ENCODE results near the gene HSDL2. TPM values are rescaled to one million over a fixed set of nuclear protein-coding genes. Genes with fewer than 3 reads are reported as not detected.

The HSDL2 gene
- total and polyA plus RNA-seq, 2 donors (not counting 1 experiment from before 2014, with no cell fraction given): 47.9 to 49.9 TPM

DNA sequence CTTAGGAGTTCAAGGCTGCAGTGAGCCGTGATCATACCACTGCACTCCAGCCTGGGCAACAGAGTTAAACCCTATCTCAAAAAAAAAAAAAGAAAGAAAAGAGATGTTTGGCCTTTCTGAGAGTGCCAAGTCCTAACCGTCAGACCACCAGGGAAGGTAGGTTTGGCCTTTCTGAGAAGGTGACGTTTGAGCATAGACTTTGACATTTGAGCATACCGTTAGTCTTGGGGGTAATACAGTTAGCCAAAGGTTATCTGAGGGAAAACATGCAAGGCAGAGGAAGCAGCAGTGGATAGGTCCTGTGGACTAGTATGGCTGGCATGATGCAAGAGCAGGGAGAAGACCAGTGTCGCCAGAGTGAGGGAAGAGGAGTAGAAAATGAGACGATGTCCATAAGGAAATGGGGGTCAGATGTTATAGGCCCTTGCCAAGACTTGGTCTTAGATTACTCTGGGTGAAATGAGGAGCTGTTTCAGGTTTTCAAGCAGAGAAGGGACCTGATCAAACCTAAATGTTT is 50.2 kb downstream of the HSDL2 start:
- H3K4me1 ChIP-seq (ENCODE audit: control insufficient read depth, extremely low read depth, insufficient read depth, low read length): no peaks in the 10 kb centered on the region
- no peaks in the 10 kb centered on the region for H3K27me3 ChIP-seq (ENCODE audit: control insufficient read depth, insufficient read depth, low read length)
- no peak overlapping the region for H3K4me3 ChIP-seq (replicated peaks in 1 of 4; ENCODE audit: control extremely low read depth in 1 of 4, insufficient read depth in 1 of 4, low read depth in 3 of 4, low read length in 4 of 4)
- H2AFZ ChIP-seq (ENCODE audit: low read length): no peak overlapping the region
- no peak overlapping the region for H3K4me2 ChIP-seq (ENCODE audit: extremely low read depth, insufficient read depth, low read length)
- no peaks in the 10 kb centered on the region for H3K36me3 ChIP-seq (ENCODE audit: control insufficient read depth, insufficient read depth, low read length)
- TF ChIP-seq EZH2 (IDR thresholded peaks at IDR 0.05; ENCODE audit: low read length, missing control alignments): no peak
- TF ChIP-seq, protein P1, sequence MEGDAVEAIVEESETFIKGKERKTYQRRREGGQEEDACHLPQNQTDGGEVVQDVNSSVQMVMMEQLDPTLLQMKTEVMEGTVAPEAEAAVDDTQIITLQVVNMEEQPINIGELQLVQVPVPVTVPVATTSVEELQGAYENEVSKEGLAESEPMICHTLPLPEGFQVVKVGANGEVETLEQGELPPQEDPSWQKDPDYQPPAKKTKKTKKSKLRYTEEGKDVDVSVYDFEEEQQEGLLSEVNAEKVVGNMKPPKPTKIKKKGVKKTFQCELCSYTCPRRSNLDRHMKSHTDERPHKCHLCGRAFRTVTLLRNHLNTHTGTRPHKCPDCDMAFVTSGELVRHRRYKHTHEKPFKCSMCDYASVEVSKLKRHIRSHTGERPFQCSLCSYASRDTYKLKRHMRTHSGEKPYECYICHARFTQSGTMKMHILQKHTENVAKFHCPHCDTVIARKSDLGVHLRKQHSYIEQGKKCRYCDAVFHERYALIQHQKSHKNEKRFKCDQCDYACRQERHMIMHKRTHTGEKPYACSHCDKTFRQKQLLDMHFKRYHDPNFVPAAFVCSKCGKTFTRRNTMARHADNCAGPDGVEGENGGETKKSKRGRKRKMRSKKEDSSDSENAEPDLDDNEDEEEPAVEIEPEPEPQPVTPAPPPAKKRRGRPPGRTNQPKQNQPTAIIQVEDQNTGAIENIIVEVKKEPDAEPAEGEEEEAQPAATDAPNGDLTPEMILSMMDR (conservative IDR thresholded peaks at IDR 0.05 in 1 of 2, IDR thresholded peaks at IDR 0.05 in 1 of 2; ENCODE audit: low read depth in 1 of 2, low read length in 2 of 2): no peak
- no peak overlapping the region for H3K9ac ChIP-seq (ENCODE audit: insufficient read depth, low read length)
- H3K9me3 ChIP-seq (ENCODE audit: control insufficient read depth, insufficient read depth, low read depth, low read length): no peaks in the 10 kb centered on the region
- H3K27ac ChIP-seq (ENCODE audit: insufficient read depth, low read length): no peak overlapping the region
- H4K20me1 ChIP-seq (ENCODE audit: control insufficient read depth, extremely low read depth, insufficient read depth, low read length): no peaks in the 10 kb centered on the region
- no peaks in the 10 kb centered on the region for H3K79me2 ChIP-seq (ENCODE audit: control insufficient read depth, insufficient read depth, low read length)
- DNase-seq (ENCODE audit: low read depth in 2 of 2): no peak

DNA sequence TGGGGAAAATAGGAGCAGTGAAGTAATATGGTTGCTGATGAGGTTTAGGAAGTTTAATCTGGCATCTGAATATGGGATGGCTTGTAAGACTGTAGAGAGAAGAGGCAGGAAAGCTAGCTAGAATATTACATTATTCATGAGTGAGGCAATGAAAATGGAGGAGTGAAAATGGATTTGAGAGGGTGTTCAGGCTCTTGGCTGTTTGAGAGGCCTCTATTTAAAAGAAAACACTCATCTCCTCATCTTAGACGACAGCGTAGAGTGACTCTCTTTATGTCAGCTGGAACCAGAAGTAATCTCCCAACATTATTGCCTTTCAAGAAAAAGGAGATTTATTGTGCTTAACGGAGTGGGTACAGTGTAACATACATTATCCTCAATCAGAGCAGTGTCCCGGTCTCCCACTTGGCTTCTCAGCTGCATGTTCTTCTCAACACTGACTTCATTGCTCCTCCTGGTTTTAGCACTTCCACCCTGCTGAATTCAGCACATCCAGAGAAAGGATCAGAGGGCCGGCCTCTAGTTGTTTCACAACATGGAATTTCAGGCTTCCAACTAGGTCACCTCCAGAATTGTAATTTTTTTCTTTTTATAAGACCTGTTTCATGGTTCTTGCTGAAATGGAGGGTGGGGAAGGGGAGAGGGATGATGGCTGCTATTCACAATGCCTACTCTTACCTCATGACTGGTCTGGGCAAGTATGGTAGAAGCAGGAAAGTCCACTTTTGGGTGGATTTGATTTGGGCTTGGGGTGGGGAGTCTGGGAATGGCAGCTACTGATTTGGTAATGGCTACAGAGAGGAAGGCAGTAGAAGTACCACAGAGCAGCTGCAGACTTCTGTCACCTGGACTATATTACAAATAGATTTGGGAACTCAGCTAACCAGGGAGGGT is 53.8 kb downstream of the HSDL2 start:
- no peak overlapping the region for H2AFZ ChIP-seq (ENCODE audit: low read length)
- H3K79me2 ChIP-seq (ENCODE audit: control insufficient read depth, insufficient read depth, low read length): no peaks in the 10 kb centered on the region
- no peaks in the 10 kb centered on the region for H4K20me1 ChIP-seq (ENCODE audit: control insufficient read depth, extremely low read depth, insufficient read depth, low read length)
- TF ChIP-seq EZH2 (IDR thresholded peaks at IDR 0.05; ENCODE audit: low read length, missing control alignments): no peak
- TF ChIP-seq, protein P1 (conservative IDR thresholded peaks at IDR 0.05 in 1 of 2, IDR thresholded peaks at IDR 0.05 in 1 of 2; ENCODE audit: low read depth in 1 of 2, low read length in 2 of 2): no peak
- H3K36me3 ChIP-seq (ENCODE audit: control insufficient read depth, insufficient read depth, low read length): no peaks in the 10 kb centered on the region
- H3K4me2 ChIP-seq (ENCODE audit: extremely low read depth, insufficient read depth, low read length): no peak overlapping the region
- no peak overlapping the region for H3K4me3 ChIP-seq (replicated peaks in 1 of 4; ENCODE audit: control extremely low read depth in 1 of 4, insufficient read depth in 1 of 4, low read depth in 3 of 4, low read length in 4 of 4)
- H3K4me1 ChIP-seq (ENCODE audit: control insufficient read depth, extremely low read depth, insufficient read depth, low read length): no peaks in the 10 kb centered on the region
- no peak overlapping the region for H3K27ac ChIP-seq (ENCODE audit: insufficient read depth, low read length)
- no peaks in the 10 kb centered on the region for H3K27me3 ChIP-seq (ENCODE audit: control insufficient read depth, insufficient read depth, low read length)
- H3K9ac ChIP-seq (ENCODE audit: insufficient read depth, low read length): no peak overlapping the region
- no peak for DNase-seq (ENCODE audit: low read depth in 2 of 2)
- no peaks in the 10 kb centered on the region for H3K9me3 ChIP-seq (ENCODE audit: control insufficient read depth, insufficient read depth, low read depth, low read length)

DNA sequence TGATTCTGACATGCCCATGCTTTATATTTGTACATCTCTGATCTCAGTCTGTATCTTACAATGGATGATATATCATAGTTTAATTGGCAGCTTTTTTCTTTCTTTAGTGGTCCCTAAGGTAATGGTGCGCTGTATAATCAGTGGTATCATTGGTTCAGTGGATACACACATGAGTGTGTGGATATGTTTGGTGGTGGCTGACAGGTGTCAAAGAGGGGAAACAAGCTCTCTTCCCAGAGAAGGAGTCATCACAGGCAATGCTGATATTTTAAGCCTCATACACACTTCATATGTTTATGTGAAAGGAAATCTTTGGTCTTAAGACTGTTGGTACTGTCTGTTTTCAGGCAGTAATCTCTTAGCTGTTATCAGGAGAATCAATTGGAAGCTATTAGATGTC is 54.6 kb downstream of the HSDL2 start:
- Histone ChIP-seq H3K27me3 (ENCODE audit: control insufficient read depth, insufficient read depth, low read length) (no peaks in the 10 kb centered on the region), H3K4me2 (ENCODE audit: extremely low read depth, insufficient read depth, low read length) (no peak overlapping the region), H3K4me1 (ENCODE audit: control insufficient read depth, extremely low read depth, insufficient read depth, low read length) (no peaks in the 10 kb centered on the region), H3K9ac (ENCODE audit: insufficient read depth, low read length) (no peak overlapping the region), H3K36me3 (ENCODE audit: control insufficient read depth, insufficient read depth, low read length) (no peaks in the 10 kb centered on the region), H3K79me2 (ENCODE audit: control insufficient read depth, insufficient read depth, low read length) (no peaks in the 10 kb centered on the region), H2AFZ (ENCODE audit: low read length) (no peak overlapping the region), H3K27ac (ENCODE audit: insufficient read depth, low read length) (no peak overlapping the region), H3K4me3 (replicated peaks in 1 of 4; ENCODE audit: control extremely low read depth in 1 of 4, insufficient read depth in 1 of 4, low read depth in 3 of 4, low read length in 4 of 4) (no peak overlapping the region), H4K20me1 (ENCODE audit: control insufficient read depth, extremely low read depth, insufficient read depth, low read length) (no peaks in the 10 kb centered on the region), H3K9me3 (ENCODE audit: control insufficient read depth, insufficient read depth, low read depth, low read length) (no peaks in the 10 kb centered on the region)
- DNase-seq (ENCODE audit: low read depth in 2 of 2): no peak
- TF ChIP-seq, protein P1 (conservative IDR thresholded peaks at IDR 0.05 in 1 of 2, IDR thresholded peaks at IDR 0.05 in 1 of 2; ENCODE audit: low read depth in 1 of 2, low read length in 2 of 2): no peak
- no peak for TF ChIP-seq EZH2 (IDR thresholded peaks at IDR 0.05; ENCODE audit: low read length, missing control alignments)

All from fibroblast of lung (primary cell).